Mammary epithelial cell (primary cell): ENCODE results near the gene IGF2BP3.

Source experiments
- CTCF ChIP-seq, 2 donors: IDR thresholded peaks in 1 of 2; conservative IDR thresholded peaks in 1 of 2; 2 replicates each; pipeline ENCODE4 v1.5.1; 2011 to 2012; ENCODE audit warnings: inconsistent platforms in 2 of 2, low read length in 2 of 2, mild to moderate bottlenecking in 2 of 2, control low read depth in 1 of 2, low read depth in 1 of 2; ENCODE audit not compliant: insufficient read depth in 1 of 2; ENCODE audit errors: extremely low read depth in 1 of 2
- EZH2 ChIP-seq: IDR thresholded peaks from 2 replicates; pipeline ENCODE4 v1.6.1; 2012; ENCODE audit warnings: low read length, inconsistent platforms, borderline replicate concordance

- TF ChIP-seq CTCF (conservative IDR thresholded peaks at IDR 0.05 in 1 of 2, IDR thresholded peaks at IDR 0.05 in 1 of 2; ENCODE audit: extremely low read depth in 1 of 2, insufficient read depth in 1 of 2, low read depth in 1 of 2, low read length in 2 of 2) (no peak), EZH2 (no peak)
Measured at GRCh38 chr7:23332910-23333612, 137.2 kb downstream of the IGF2BP3 start.
